Measurements from ENCODE around the gene RILPL1. TPM values are rescaled to one million over a fixed set of nuclear protein-coding genes. Genes with fewer than 3 reads are reported as not detected.
"Not testable (repeated sequence)": the region's sequence is repeated elsewhere in the genome, so short reads cannot be mapped to it uniquely, and the experiment has no call there.

Gene RILPL1
- total RNA-seq, 1 donor from 2014 or later, result 3.7 TPM

DNA sequence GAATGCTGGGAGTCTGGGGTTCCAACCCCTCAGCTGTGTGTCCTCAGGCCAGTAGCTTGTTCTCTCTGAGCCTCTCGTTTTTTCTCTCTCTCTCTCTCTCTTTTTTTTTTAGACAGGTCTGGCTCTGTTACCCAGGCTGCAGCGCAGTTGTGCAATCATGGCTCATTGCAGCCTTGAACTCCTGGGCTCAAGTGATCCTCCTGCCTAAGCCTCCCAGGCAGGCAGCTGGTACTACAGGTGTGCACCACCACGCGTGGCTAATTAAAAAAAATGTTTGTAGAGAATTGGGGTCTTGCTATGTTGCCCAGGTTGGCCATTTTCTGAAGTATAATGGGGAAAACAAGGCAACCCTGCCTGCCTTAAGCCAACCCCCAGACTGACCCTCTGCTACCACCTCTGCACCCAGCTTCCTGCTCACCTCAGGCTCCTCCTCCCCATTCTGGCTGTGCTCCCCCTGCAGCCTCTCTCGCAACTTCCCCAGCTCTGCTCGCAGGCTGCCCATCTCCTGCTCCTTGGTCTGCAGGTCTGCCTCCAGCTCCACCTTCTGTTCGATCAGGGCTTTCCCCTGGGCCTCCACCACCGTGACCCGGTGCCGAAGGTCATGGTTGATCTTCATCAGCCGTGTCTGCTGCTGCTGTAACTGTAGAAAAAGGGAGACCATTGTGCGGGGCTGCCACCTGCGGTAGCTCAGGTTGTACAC lies 35.2 kb downstream of the RILPL1 start:
- DNase-seq (ENCODE audit: low spot score in 2 of 2) (no peak), FAIRE-seq (no peak)

DNA sequence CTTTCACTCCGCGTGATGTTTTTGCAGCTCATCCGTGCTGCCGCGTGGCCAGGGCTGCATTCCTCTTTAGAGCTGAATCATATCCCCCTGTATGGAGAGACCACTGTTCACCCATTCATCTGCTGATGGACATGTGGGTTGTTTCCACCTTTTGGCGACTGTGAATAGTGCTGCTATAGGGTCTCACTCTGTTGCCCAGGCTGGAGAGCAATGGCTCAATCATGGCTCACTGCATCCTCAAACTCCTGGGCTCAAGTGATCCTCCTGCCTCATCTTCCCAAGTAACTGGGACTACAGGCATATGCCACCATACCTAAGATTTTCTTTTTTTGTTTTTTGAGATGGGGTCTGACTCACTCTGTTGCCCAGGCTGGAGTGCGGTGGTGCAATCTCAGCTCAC lies 36.5 kb downstream of the RILPL1 start:
- FAIRE-seq, result no peak
- DNase-seq (ENCODE audit: low spot score in 2 of 2), result no peak

DNA sequence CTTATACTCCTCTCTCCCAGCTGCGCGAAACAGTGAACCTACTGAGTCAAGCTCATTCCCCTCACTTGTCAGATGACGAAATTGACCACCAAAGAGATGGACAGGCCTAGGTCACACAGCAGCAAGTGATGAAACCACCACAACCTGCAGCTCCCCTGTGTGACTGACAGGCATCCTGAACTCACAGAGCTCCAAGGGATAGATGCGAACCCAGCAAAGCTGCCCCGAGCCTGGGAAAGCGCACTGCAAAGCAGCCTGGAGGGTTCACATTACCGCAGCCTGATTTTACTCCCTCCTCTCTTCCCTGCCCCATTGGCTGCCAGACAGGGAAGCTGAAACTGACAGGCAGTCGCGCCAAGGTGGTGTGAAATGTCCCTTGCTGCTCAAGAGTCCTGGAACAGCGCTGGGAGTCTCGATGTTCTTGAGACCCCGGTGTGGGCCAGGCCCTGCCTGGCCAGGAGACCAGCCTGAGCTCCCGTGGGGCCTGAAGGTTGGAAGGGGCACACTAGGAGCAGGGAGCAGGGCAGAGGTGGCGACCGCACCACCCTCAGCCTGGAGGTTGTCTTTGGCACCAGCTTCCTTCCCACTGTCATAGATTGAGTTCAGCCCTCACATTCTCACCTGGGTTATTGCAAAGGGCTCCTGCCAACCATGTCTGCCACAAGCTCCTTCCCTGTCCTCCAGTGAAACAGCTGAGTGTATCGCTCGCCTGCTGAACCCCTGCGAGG lies 39.2 kb downstream of the RILPL1 start:
- FAIRE-seq (no peak), DNase-seq (ENCODE audit: low spot score in 2 of 2) (no peak)

DNA sequence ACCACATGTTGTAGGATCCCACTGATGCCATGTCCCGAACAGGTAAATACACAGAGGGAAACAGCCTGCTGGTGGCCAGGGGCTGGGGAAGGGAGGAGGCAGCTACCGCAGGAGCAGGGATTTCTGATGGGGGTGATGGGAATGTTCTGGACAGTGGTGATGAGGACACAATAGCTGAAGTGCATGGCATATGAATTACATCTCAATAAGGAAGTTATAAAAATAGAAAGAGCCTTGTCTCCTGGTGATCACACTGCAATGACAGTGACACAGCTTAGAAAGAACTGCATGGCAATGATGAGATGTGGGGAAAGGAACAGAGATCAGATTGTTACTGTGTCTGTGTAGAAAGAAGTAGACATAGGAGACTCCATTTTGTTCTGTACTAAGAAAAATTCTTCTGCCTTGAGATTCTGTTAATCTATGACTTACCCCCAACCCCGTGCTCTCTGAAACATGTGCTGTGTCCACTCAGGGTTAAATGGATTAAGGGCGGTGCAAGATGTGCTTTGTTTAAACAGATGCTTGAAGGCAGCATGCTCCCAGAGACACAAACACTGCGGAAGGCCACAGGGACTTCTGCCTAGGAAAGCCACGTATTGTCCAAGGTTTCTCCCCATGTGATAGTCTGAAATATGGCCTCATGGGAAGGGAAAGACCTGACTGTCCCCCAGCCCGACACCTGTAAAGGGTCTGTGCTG lies 41.0 kb downstream of the RILPL1 start:
- FAIRE-seq; DNase-seq (ENCODE audit: low spot score in 2 of 2): not testable (repeated sequence)

DNA sequence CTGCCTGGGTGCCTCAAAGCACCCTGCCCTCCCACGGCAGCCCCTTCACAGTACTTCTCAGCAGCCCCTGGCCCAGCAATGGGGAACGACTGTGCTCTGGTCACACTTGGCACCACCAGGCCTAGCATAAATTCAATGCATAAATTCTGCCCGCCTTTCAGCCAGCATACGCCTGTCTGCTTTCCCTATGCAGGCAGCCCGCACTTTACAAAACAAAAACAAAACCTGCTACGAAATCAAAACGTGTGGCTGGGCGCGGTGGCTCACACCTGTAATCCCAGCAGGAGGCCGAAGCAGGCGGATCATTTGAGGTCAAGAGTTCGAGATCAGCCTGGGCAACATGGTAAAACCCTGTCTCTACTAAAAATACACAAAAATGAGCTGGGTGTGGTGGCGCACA lies 42.0 kb downstream of the RILPL1 start:
- DNase-seq (ENCODE audit: low spot score in 2 of 2) (no peak), FAIRE-seq (no peak)

DNA sequence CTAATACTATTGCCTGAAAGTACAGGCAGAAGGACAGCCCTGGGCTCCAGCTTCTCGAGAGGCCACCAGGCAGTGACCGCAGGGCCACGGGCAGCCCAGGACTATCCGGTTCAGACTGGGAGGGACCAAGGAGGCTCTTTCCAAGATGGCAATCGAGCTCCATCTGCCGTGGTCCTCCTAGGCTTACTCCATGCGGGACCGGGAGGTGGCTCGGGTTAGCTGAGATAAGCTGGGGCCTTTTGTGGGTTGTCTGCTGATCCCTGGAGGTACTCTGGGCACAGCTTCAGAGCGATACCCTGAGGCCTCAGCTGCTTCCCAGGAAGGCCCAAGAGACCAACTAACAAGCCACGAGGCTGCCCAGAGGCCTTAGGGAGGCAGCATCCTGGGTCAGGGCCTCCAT lies 42.5 kb downstream of the RILPL1 start:
- FAIRE-seq (no peak), DNase-seq (ENCODE audit: low spot score in 2 of 2) (no peak)

DNA sequence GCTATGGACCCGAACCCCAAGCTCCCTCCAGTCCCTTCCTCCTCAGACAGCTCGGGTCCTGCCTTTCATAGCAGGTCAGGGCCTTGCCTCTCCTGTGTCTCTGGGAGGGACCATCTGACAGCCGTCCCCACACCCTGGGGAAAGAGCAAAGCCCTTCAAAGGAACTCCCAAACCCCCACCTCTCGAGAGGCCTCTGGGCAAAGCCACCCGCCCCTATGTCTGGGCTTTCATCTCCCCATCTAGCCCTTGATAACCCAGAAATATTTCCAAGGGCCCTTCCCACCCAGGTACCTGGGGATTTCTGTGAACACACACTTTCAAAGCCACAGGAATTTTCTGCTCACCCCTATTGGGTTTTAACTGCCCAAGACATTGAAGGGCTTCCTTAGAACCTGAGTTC lies 43.4 kb downstream of the RILPL1 start:
- FAIRE-seq, result no peak
- DNase-seq (ENCODE audit: low spot score in 2 of 2), result no peak

DNA sequence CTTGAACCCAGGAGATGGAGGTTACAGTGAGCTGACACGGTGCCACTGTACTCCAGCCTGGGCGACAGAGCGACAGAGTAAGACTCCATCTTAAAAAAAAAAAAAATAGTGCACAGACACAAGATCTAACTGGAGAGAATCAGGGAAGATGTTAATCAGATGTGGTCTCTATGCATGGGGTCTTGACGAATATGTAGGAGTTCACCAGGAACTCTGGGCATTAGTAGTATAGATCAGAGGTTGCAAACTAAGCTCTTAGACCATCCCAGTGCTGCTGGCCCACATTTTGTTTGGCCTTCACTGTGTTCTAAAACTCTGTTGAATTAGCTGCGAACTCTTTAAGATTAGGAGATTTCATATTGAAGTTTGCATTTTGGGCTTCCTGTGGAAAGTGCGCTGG lies 43.9 kb downstream of the RILPL1 start:
- FAIRE-seq (no peak), DNase-seq (ENCODE audit: low spot score in 2 of 2) (no peak)

DNA sequence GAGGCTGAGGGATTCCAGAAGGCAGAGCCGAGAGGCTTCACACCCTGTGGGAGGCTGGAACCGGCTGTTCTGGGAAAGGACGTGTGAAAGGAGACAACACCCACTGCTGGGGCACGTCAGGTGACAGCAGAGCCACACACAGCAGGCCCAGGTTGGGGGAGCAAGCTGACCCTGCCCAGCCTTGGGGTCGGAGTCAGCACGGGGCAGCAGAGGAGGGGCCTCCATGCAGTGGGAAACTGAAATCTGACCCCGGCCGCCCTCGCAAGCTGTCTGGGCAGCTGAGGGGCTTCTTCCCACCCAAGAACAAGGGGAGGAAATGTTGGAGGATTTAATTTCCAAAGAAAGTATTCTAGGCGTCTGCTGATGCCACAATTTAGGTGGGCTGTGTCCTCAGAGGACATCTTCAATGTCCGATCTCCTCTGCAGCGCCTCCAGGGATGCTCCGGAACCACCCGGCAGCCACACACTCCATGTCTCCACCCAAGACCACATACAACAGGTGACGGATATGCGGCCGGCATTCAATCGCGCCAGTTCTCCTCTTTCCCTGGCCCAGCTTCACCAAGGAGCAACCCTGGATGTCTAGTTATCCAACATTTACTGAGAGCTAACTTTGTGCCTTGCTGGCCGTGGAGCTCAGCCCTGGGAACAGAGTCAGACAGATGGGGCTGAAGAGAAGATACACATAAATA lies 44.8 kb downstream of the RILPL1 start:
- DNase-seq (ENCODE audit: low spot score in 2 of 2) (no peak), FAIRE-seq (no peak)

DNA sequence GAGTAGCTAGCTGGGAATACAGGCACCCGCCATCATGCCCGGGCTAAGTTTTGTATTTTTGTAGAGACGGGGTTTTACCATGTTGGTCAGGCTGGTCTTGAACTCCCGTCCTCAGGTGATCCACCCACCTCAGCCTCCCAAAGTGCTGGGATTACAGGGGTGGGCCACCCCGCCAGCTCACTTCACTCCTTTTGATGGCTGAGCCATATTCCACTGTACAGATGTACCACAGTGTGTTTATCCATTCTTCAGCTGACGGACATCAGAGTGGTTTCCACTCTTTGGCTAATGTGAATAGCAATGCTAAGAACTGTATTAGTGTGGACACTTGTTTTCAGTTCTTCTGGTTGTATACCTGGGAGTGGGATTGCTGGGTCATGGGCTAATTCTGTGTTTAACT lies 46.1 kb downstream of the RILPL1 start:
- no peak for DNase-seq (ENCODE audit: low spot score in 2 of 2)

DNA sequence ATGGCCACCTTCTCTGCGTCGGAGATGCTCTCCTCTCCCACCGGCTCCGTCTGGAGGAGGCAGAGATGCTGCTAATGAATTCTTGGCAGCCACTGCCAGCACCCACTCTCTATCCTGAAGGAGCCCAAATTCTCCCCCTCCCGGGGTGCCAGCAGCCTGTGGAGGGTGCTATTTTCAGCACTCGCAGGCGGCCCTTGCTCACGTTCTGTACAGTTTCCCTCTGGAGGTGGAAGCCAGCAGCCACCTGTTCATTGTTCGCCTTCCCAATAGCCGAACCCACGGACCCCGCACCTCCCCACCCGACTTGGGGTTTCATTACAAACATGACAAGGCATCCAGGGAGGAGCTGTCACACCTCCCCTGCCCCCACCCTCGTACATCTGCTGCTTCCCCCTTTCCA lies 47.8 kb downstream of the RILPL1 start:
- FAIRE-seq (no peak), DNase-seq (ENCODE audit: low spot score in 2 of 2) (no peak)

More for the DNA sequence above, 46.1 kb downstream of the RILPL1 start:
- FAIRE-seq, result no peak

DNA sequence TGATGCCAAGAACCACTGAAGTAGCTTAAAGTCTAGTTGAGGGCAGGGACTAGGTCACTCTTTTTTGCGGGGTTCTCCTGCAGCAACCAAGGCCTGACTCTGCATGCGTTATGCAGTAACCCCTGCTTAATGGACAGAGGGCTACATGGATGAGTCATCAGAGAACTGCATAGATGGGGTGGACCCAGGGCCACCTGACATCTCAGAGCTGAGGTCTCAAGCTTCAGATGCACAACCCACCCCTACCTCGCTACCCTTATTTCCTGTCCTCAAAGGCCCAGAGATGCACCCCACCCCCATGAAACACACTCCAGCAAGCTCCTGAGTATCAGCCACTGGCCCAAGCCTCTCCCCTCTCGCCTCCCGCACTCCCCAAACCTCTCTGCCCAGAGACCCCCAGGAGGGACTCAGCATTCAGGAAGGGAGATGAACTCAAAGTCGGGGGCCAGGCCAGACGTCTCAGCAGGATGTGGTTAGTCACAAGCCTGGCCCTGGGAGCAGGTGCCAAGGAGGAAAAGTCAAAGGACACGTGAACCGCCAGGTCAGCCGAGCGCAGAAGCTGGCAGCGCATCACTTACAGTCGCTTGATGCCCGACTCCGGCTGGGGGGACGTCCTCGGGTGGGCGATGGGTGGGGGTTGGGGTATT lies 49.8 kb downstream of the RILPL1 start:
- FAIRE-seq (no peak), DNase-seq (ENCODE audit: low spot score in 2 of 2) (no peak)

DNA sequence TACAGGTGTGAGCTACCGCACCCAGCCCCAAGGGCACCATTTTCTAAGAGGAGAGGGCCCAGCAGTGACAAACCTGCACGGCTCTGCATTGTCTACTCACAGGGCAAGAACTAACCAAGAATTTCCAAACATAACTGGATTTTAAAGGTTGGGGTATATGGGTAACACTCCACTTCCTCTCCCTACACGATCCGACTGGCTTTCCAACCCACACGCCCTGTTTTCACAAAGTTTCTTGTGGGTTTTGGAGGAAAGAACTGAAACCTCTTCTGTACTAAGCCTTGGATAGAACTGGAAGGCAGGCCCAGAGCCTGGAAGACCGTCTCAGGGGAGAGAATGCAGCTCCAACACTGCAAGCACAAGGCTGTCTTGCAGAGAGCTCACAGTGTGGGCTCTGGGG lies 50.6 kb downstream of the RILPL1 start:
- FAIRE-seq (no peak), DNase-seq (ENCODE audit: low spot score in 2 of 2) (no peak)

DNA sequence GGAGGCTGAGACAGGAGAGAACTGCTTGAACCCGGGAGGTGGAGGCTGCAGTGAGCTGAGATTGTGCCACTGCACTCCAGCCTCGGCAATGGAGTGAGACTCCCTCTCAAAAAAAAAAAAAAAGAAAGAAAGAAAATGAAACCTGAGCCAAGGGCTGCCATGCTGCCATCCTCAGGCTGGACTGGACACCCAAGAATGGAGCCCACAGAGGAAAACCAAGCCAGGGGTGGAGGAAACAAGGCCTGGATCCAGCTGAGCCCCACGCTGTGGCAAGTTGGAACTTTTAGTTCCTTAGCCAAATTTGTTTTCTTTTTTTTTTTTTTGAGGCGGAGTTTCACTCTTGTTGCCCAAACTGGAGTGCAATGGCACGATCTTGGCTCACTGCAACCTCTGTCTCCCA lies 52.3 kb downstream of the RILPL1 start:
- DNase-seq (ENCODE audit: low spot score in 2 of 2); FAIRE-seq: not testable (repeated sequence)

DNA sequence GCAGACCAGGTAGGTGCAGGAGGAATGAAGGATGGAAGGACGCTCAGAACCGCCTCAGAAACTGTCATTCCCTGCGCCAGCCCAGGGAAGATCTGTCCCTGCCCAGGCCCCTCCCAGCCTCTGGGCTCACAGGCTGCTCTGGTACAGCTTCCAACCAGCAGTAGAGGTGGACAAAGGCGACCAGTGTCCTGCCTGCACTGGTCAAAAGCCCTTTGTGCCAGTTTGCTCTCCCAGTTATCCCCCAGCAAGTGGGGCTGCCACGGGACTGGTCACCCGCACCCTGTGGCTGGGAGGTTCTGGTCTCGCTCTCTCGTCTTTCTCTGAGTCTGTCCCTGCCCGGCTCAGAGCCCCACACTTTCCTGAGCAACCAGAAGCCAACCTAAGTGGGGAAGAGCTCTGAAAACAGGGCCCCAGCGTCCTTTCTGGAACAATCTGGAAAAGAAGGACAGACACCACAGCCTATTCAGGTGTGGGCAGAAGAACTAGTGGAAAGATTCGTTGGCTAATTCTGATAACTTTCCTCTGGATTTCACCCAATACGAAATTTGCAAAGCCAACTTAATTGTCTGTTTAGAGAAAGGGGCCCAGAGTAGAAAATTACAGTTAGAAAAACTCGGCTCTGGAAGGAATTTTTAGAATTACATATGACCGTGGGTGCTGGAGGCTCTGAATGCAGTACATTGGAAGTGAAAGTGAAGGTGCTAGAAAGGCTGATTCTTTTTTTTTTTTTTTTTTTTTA lies 53.9 kb downstream of the RILPL1 start:
- FAIRE-seq (no peak), DNase-seq (ENCODE audit: low spot score in 2 of 2) (peak; percentile 59 to 62)

DNA sequence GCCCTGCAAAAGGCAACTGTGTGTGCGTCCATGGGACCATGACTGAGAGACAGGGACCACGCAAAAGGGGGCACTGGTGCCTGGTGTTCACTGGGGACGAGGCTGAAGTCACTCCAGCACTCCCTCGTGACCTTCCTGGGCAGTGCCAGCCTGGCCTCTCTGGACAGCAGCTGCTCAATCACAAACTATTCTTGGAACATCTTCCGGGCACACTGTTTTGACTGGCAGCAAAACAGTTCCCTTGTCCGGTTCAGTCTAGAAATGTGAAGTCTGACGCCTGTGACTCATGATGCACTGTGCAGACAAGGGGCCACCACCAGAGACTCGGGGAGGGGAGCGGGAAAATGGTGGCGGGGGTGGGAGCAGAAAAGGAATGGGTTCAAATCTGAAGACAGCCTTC lies 54.8 kb downstream of the RILPL1 start:
- FAIRE-seq (no peak), DNase-seq (ENCODE audit: low spot score in 2 of 2) (peak; percentile 56 to 76)

DNA sequence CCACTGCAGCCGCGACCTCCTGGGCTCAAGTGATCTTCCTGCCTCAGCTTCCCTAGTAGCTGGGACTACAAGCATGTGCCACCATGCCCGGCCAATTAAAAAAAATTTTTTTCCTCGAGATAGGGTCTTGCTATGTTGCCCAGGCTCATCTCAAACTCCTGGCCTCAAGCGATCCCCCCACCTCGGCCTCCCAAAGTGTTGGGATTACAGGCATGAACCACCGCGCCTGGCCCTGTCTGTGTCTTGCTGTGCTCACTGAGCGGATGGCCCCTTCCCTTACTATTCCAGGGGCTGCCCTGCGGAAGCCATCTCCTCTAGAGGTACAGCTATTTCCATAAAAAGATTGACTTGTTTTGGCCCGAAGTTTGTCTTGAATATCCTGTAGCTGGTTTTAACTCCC lies 55.5 kb downstream of the RILPL1 start:
- DNase-seq (ENCODE audit: low spot score in 2 of 2) (no peak), FAIRE-seq (no peak)

DNA sequence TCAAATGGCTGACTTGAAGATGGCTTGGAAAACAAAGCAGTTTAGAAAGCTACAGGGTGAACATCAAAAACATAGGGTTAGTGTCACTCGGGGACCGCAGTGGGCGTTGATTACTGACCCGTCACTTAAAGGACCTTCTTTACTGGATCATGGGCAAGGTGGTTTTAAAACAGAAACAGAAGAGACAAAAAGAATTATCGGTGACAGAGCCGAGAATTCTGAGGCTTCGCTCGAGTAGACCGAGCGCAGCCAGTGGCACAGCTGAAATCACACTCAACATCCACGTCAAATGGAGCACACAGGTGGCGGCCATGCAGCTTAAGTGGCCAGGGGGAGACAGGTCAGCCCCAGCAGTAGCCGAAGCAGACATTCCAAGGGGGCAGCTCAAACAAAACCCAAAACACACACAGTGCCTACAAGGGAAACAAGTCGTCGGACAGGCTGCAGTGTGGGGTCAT lies 58.2 kb downstream of the RILPL1 start:
- no peak for FAIRE-seq
- DNase-seq (ENCODE audit: low spot score in 2 of 2), result no peak

DNA sequence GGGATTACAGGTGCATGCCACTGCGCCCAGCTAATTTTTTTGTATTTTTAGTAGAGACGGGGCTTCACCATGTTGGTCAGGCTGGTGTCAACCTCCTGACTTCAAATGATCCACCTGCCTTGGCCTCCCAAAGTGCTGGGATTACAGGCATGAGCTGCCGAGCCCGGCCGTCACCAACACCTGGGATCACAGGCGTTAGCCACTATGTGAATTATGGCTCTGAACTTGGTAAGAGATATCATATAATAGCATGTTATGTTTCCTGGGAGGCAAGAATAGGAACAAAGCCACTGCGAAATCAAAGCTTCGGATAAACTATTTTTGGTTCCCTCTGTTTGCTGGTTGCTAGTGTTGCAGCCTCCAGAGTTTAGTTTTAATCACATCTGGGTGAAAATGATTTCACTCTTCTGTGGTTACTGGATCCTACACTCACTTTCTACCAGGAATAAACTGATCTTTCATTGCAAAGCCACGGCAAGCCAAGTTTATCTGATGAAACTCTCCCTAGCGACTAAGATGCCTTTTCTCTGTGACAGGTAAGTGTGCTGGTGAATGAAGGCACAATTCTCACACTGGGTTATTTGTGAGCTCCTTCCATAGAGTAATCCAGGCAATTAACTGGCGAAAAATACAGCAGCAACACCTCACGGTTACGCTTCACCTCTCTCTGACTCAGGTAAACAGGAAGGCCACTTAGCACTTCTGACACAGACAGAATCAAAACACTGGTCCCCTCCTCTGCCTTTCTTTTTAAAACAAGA lies 58.9 kb downstream of the RILPL1 start:
- FAIRE-seq (no peak), DNase-seq (ENCODE audit: low spot score in 2 of 2) (no peak)

Measured in frontal cortex (tissue), 4 donors.